Neural progenitor cell (in vitro differentiated cells): ENCODE results near the gene LINC01488. TPM values are rescaled to one million over a fixed set of nuclear protein-coding genes. Genes with fewer than 3 reads are reported as not detected.

Experiments used
- DNase-seq: peaks from one replicate; pipeline ENCODE4 v3.0.0-alpha.2; 2016; ENCODE audit warnings: low spot score
- H2AFZ ChIP-seq: fragments of 200-600 bp; sonication (generic); replicated peaks from 2 replicates; pipeline ENCODE4 v1.6.1; 2016; ENCODE audit warnings: antibody characterized with exemption
- H3F3A ChIP-seq: fragments of 200-600 bp; sonication (generic); 2 replicates; pipeline ENCODE4 v1.6.1; 2016; ENCODE audit warnings: antibody characterized with exemption, low read depth
- H3K27ac ChIP-seq: fragments of 200-600 bp; sonication (generic); 2 replicates; pipeline ENCODE4 v1.5.1; 2016; ENCODE audit warnings: mild to moderate bottlenecking
- H3K27me3 ChIP-seq: fragments of 200-600 bp; sonication (generic); 2 replicates; pipeline ENCODE4 v1.6.1; 2016; ENCODE audit warnings: mild to moderate bottlenecking, moderate library complexity
- H3K36me3 ChIP-seq: fragments of 200-600 bp; sonication (generic); 2 replicates; pipeline ENCODE4 v1.5.1; 2016
- H3K4me1 ChIP-seq: fragments of 200-600 bp; sonication (generic); 2 replicates; pipeline ENCODE4 v1.6.1; 2016; ENCODE audit warnings: mixed run types
- H3K4me2 ChIP-seq: fragments of 200-600 bp; sonication (generic); 2 replicates; pipeline ENCODE4 v1.6.1; 2016
- H3K4me3 ChIP-seq: fragments of 200-600 bp; sonication (generic); 2 replicates; pipeline ENCODE4 v1.5.1; 2016
- H3K79me2 ChIP-seq: fragments of 200-600 bp; sonication (generic); 2 replicates; pipeline ENCODE4 v1.6.1; 2016; ENCODE audit warnings: low read depth
- H3K9ac ChIP-seq: fragments of 200-600 bp; sonication (generic); 2 replicates; pipeline ENCODE4 v1.6.1; 2016
- H3K9me3 ChIP-seq: fragments of 200-600 bp; sonication (generic); 2 replicates; pipeline ENCODE4 v1.5.1; 2016; ENCODE audit warnings: low read depth
- H4K20me1 ChIP-seq: fragments of 200-600 bp; sonication (generic); 2 replicates; pipeline ENCODE4 v1.6.1; 2016; ENCODE audit warnings: low read depth
- H3K27ac Mint-ChIP-seq: 3 replicates; pipeline ENCODE4 v1.8.0; 2021; ENCODE audit warnings: mixed read lengths
- H3K27me3 Mint-ChIP-seq: 2 replicates; pipeline ENCODE4 v1.8.0; 2022; ENCODE audit warnings: low read depth, mild to moderate bottlenecking, inconsistent platforms, moderate library complexity, mixed read lengths; ENCODE audit not compliant: insufficient read depth
- H3K36me3 Mint-ChIP-seq: 3 replicates; pipeline ENCODE4 v1.8.0; 2021; ENCODE audit warnings: mixed read lengths
- H3K4me1 Mint-ChIP-seq: 3 replicates; pipeline ENCODE4 v1.8.0; 2021; ENCODE audit warnings: mixed read lengths
- H3K4me3 Mint-ChIP-seq: 3 replicates; pipeline ENCODE4 v1.8.0; 2021; ENCODE audit warnings: mild to moderate bottlenecking, moderate library complexity, mixed read lengths
- H3K9me3 Mint-ChIP-seq: 3 replicates; pipeline ENCODE4 v1.8.0; 2020; ENCODE audit warnings: mixed read lengths
- CTCF ChIP-seq: fragments of 200-600 bp; sonication (generic); IDR thresholded peaks from 2 replicates; pipeline ENCODE4 v1.5.1; 2017; ENCODE audit warnings: antibody characterized with exemption, mild to moderate bottlenecking
- EZH2 ChIP-seq: fragments of 200-600 bp; sonication (generic); IDR thresholded peaks from 2 replicates; pipeline ENCODE4 v1.6.1; 2017; ENCODE audit warnings: antibody characterized with exemption, mild to moderate bottlenecking, moderate library complexity
- EZH2phosphoT487 ChIP-seq: fragments of 200-600 bp; sonication (generic); IDR thresholded peaks from 2 replicates; pipeline ENCODE4 v1.6.1; 2017; ENCODE audit warnings: antibody characterized with exemption
- total RNA-seq: library from RNA; depleted of rRNA; stranded (reverse); fragments of >200 nt; gene quantifications from 2 replicates; pipeline ENCODE4 v1.2.3, GENCODE V29; 2015; ENCODE audit warnings: low replicate concordance

The LINC01488 gene
- total RNA-seq, 1 donor from 2014 or later: 0.09 TPM

GRCh38 chr11:69496631-69497220 is 15.3 kb downstream of the LINC01488 start:
- Mint-ChIP-seq H3K36me3 (no peaks in the 10 kb centered on the region), H3K27ac (peak overlapping the region; percentile 82), H3K27me3 (peaks cover 14% of the 10 kb centered on the region), H3K4me1 (peaks cover 35% of the 10 kb centered on the region), H3K4me3 (no peak overlapping the region), H3K9me3 (no peaks in the 10 kb centered on the region)
- TF ChIP-seq CTCF (no peak), EZH2 (no peak), EZH2phosphoT487 (no peak)
- no peak overlapping the region for H2AFZ ChIP-seq
- no peaks in the 10 kb centered on the region for H3K27me3 ChIP-seq
- no peak overlapping the region for H3K9ac ChIP-seq
- no peak for DNase-seq
- no peak overlapping the region for H3K4me3 ChIP-seq
- no peak overlapping the region for H3K4me2 ChIP-seq
- no peaks in the 10 kb centered on the region for H3F3A ChIP-seq
- no peaks in the 10 kb centered on the region for H4K20me1 ChIP-seq
- H3K79me2 ChIP-seq: no peaks in the 10 kb centered on the region
- H3K9me3 ChIP-seq: no peaks in the 10 kb centered on the region
- H3K27ac ChIP-seq: no peak overlapping the region
- H3K4me1 ChIP-seq: peaks cover 4% of the 10 kb centered on the region
- H3K36me3 ChIP-seq: no peaks in the 10 kb centered on the region

- Histone ChIP-seq H3K36me3 (no peaks in the 10 kb centered on the region), H4K20me1 (no peaks in the 10 kb centered on the region), H3K27me3 (no peaks in the 10 kb centered on the region), H3K4me2 (no peak overlapping the region), H3K9me3 (no peaks in the 10 kb centered on the region), H3K27ac (no peak overlapping the region), H3K79me2 (no peaks in the 10 kb centered on the region), H2AFZ (no peak overlapping the region), H3K9ac (no peak overlapping the region), H3K4me1 (peaks cover 4% of the 10 kb centered on the region), H3F3A (no peaks in the 10 kb centered on the region), H3K4me3 (no peak overlapping the region)
- Mint-ChIP-seq H3K4me3 (no peak overlapping the region), H3K27ac (peak overlapping the region; percentile 82), H3K27me3 (peaks cover 11% of the 10 kb centered on the region), H3K9me3 (no peaks in the 10 kb centered on the region), H3K36me3 (no peaks in the 10 kb centered on the region), H3K4me1 (peaks cover 34% of the 10 kb centered on the region)
- DNase-seq: peak; percentile 82
- no peak for TF ChIP-seq EZH2
- TF ChIP-seq EZH2phosphoT487: no peak
- no peak for TF ChIP-seq CTCF
These were observed 15.8 kb downstream of the LINC01488 start for GRCh38 chr11:69497221-69497787.

- Histone ChIP-seq H3K27ac (no peak overlapping the region), H3K4me1 (peaks cover 4% of the 10 kb centered on the region), H3K4me2 (no peak overlapping the region), H3K4me3 (no peak overlapping the region), H3K36me3 (no peaks in the 10 kb centered on the region), H3K9ac (no peak overlapping the region), H3K79me2 (no peaks in the 10 kb centered on the region), H4K20me1 (no peaks in the 10 kb centered on the region), H2AFZ (no peak overlapping the region), H3K9me3 (no peaks in the 10 kb centered on the region), H3K27me3 (no peaks in the 10 kb centered on the region), H3F3A (no peaks in the 10 kb centered on the region)
- Mint-ChIP-seq H3K36me3 (no peaks in the 10 kb centered on the region), H3K27me3 (peaks cover 10% of the 10 kb centered on the region), H3K9me3 (no peaks in the 10 kb centered on the region), H3K4me1 (peaks cover 22% of the 10 kb centered on the region), H3K4me3 (peak overlapping the region; percentile 41), H3K27ac (no peak overlapping the region)
- TF ChIP-seq EZH2 (no peak), EZH2phosphoT487 (no peak), CTCF (no peak)
- DNase-seq: no peak
These were observed 17.2 kb downstream of the LINC01488 start for GRCh38 chr11:69498614-69499175.
